Smooth muscle cell of the brain vasculature (primary cell): ENCODE measurements around the gene TMEM175.

Experiments
- DNase-seq: peaks from one replicate; pipeline ENCODE4 v3.0.0-alpha.2; 2012; ENCODE audit warnings: low read depth, low spot score

The TMEM175 gene

DNA sequence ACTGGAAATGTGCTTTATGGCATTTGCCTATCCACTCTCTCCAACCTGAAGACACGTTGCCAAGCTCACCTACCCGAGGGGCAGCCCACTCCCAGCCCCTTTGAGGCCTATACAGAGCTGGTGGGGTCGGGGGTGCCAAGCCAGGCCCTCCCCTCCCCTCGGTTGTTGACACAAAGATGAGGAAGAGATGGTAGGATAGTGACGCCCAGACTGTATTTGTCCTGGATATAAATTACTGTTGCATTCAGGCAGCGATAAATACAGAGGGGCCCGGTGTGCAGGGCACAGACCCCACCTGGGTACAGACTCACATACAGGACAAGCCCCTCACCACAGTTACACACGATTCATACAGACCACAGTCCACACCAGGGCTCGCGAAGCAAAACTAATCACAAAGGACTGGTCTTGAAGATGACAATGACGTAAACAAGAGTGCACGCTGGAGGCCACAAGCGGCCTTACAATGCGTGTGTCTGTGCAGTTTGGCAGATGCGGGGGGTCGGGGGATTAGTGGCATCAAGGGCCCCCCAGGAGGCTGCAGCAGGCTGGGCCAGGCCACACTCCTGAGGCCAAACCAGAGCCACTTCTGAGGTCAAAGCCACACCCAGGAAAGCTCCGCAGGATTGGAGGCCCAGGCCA lies 26.6 kb downstream of the TMEM175 start:
- DNase-seq: no peak

DNA sequence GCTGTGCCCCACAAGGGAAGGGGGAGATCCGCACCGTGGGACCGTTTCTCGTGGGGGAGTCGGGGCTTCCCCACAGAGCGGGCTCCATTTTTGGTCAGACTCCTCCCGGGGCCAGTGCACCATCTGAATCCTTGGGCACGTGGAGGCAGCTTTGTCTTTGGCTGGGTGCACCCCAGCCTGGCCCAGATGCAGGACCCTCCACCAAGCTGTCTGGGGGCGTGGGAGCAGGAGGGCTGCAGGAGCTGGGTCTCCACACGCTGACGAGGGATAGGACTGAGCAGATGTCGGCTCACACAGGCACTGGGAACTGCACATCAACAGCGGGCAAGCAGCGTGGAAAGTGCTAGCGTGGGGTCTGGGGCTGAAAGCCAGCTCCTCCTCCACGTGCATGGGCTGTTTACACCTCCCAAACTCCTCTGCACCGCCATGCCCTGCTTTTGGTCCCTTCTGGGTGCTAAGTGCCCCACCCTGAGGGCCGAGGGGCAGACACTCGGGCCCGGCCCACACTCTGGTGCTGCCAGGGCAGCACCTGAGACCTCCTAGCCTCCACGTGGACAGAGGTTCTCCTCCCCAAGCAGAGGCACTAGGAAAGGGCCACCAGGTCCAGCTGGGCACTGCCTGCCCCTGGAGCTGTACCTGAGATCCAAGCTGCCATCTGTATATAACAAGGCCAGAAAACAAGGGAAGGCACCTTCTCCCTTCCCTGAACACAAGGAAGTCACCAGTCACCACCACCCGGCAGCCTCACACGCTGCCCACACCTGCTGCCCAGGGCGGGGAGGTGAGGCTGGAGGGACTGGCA lies 27.3 kb downstream of the TMEM175 start:
- no peak for DNase-seq

DNA sequence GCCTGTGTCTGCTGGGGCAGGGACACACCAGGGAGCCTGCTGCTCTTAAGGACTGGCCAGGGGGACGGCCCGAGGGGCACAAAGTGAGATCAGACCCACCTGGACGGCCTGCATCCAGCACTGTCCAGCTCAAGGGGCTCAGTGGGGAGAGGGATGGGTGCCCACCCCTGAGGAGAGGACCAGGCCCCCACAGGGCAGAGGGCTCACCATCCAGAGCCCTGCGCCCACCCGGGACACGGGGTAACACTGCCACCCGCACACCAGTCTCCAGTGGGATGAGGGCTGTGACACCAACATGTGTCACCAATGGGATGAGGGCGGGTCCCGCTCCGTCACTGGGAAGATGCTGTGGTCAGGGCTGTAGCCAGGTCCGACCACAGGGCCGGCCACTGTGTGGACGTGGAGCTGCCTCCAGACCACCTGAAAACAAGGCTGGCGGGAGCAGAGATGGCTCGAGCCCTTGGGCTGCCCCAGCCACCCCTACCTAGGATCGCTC lies 27.9 kb downstream of the TMEM175 start:
- DNase-seq: no peak

DNA sequence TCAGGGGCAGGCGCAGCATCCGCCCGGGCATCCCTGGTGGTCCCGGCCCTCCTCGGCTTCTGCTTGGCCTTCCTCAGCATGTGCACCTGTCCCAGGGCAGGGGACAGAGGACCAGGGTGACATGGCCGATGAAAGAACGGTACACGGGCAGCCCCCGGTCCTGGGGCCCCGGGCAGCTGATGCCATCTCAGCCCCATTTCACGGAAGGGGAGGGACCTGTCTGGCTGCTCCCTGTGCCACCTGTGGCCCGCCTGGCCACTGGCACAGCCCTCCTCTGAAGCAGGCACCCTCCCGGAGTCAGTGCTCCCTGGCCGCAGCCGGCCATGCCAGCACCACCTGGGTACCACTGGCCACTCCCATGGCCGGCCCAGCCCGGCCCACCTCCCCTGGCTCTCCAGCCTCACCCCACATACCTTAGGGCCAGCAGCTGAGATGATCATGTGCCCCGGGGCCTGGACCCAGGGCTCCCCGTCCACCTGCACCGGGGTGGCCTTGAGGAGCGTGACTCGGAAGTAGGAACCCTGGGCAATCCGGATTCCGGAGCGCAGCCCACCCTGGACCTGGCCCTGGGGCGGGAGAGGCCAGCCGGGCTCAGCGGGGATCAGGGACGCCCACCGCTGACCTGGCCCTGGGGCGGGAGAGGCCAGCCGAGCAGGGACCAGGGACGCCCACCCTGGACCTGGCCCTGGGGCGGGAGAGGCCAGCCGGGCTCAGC lies 28.5 kb downstream of the TMEM175 start:
- no peak for DNase-seq

DNA sequence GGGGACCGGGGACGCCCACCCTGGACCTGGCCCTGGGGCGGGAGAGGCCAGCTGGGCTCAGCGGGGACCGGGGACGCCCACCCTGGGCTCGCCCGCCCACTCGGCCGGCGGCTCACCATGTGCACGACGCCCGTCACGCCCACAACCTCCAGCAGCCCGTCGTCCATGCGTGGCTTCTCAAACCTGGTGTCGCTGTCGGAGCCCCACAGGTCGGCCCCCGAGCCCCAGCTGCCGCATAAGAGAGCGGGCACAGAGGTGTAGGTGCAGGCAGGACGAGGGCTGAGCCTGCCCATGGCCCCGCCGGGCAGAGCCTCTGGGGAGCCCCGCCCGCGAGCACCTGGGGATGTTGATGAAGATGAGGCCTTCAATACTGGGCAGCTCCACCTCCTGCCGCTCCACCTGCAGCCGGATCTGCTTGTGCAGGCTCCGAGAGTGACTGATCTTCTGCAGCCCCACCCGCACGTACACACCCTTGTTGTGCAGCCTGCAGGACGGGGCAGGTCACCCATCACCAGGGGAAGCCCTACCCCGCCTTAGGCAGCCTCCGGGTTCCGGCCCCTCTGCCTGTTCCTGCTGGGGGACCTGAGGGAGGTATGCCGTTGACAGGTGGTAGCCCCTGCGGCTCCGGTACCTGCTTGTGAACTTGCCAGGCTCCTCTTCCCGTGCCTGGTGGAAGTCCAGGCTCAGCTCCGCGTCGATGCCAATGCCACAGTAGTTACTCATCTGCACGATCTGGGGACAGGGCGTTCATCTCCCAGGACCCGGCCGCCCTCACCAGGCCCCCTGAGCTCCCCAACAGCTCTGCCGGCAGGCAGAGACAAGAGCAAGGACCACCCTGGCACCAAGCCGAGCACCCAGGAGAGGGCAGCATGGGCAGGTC lies 29.3 kb downstream of the TMEM175 start:
- DNase-seq: no peak

DNA sequence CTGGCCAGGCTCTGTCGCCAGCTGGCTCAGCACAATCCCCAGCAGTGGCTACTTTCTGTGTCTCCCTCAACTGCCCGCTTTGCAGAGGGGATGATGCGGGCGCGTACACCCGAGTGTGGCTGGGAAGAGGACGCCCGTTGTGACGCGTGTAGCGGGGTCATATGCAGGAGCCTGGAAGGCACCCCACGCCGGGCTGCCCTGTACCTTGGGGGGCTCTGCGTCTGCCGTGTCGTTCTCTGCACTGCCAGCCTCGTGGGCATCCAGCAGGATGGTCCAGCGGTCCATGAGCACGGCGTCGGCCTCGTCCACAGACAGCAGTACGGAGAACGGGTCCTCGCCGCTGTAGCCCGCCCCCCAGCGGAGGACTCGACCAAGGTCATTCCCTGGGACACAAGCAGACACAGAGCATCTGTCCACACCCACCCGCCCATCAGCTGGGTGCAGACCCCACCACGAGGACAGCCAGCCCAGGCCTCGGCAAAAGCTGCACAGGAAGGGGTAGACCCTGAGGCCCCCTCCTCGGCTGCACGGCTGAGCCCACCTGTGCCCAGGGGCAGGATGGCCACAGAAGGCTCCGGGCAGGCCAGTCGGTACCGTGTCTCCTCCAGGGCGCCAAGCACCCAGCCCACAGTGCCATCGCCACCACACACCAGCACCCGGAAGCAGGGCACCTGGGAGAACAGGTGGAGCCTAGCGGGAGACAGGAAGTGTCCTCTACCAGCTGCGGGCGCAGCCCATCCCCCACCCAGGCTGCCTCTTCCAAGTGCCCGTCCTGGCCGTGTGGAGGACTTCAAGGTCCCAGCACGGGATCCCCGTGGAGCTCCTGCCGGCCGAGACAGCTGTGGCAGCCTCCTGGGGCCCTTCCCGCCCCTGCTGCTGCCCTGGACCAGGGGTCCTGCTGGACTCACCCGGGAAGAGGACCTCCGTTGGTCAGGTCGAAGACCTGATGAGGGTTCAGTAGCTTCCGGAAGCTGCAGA lies 30.3 kb downstream of the TMEM175 start:
- no peak for DNase-seq

DNA sequence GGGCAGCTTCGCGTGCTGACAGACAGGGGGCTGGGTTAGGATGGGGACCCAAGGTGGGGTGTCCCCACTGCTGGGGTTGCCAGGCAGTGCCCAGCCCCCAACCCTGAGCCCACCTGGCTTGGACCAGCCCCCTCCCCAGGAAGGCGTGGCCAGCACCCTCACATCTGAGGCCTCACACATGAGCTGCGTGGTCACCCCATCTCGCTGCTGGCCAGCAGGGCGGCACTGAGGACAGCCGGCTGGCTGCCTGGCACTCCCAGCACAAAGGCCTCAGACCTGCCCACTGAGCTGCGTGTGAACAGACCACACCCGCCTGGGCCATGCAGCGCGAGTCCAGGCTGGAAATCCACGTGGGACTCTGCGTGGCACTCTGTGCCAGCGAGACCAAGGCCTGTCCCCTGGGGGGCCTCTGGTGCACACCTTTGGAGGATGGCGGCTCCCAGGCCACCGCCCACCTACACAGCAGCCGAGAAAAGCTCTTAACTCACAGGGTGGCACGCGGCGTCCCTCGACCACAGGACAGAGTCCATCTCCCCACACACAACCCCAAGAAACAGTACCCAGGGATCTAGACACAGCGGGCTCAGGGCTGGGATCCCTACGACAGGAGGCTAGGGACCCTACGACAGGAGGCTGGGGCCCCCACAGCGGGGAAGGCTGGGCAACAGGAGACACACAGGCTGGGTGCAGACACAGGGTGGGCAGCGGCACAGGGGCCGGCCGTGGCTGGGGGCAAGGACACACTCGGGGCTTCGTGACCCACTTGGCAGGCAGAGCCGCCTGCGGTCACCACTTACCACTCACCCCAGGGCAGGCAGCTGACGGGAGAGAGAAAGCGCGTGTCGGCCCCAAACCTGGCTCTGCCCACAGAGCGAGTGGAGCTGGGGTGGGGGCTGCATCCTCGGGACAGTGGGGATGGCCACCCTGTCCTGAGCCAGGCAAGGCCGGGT lies 31.3 kb downstream of the TMEM175 start:
- no peak for DNase-seq

DNA sequence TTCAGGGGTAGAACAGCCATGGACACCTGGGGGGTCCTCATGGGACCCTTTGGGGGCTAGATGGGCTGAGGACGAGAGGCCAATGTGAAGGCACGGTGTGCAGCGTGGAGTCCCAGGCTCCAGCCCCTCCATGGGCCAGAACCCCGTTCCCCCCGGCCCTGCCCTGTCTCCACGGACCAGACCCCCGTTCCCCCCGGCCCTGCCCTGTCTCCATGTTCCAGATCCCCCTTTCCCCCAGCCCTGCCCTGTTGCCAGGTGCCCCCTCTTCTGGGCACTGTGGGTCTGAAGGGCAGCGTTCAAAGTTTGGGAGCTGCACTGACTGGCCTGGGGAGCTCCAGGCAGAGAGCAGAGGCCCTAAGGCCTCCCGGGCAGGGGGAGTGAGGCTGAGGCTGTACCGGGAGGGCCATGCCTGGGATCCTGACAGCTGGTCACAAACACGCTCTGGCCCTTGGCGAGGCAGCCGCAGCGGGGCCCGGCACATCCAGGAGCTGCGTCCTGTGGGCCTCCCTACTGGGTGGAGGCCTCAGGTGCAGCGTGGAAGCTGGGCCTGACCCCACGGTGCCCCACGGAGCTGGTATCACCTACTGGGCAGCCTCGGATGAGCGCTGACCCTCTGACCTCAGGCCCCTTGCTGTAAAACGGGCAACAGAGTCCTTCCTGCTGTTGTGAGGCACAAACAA lies 32.2 kb downstream of the TMEM175 start:
- no peak for DNase-seq

DNA sequence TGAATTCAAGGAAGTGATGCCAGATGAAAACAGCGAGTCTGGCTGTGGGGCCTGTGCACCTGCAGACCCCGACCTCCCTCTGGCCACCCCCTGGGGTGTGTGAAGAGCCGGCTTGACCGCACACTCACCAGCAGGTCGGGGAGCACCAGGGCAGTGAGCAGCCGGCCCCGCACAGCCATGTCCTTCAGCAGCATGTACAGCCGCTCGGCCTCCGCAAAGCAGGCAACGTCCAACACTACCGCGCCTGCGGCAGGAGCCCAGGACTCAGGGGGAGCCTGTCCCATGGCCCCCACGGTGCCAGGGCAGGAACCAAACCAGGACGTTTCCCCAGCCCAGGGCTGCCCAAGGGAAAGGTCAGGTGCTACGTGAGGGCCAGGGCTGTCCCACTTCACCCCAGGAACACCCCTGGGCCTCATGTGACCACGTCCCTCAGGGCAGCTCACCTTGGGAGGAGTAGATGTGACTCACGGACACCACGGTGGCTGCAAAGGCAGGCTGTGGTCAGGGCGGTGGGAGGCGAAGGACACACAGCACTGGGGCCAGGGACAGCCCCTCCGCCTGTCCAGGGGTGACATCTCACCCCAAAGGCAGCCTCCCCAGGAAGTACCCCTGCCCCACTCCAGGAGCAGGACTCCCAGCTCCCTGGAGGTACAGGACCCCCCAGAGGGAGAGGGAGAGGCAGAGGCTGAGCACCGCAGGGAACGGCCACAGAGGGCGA lies 32.9 kb downstream of the TMEM175 start:
- DNase-seq: no peak

DNA sequence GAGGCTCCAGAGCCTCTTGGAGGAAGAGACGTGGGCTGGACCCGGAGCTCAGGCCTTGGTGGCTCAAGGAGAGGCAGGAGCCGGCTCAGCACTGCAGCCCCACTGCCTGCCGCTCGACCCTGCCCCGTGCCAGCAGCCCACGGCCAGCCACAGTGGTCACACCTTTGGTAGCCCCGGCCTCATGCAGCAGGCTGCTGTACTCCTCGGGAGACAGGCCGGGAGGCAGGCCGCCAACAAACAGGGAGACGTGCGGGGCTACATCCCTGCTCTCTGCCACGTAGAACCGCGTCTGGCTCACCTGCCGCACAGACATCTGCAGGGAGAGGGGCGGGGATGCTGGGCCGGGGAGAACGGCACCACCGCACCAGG lies 33.5 kb downstream of the TMEM175 start:
- DNase-seq: no peak

DNA sequence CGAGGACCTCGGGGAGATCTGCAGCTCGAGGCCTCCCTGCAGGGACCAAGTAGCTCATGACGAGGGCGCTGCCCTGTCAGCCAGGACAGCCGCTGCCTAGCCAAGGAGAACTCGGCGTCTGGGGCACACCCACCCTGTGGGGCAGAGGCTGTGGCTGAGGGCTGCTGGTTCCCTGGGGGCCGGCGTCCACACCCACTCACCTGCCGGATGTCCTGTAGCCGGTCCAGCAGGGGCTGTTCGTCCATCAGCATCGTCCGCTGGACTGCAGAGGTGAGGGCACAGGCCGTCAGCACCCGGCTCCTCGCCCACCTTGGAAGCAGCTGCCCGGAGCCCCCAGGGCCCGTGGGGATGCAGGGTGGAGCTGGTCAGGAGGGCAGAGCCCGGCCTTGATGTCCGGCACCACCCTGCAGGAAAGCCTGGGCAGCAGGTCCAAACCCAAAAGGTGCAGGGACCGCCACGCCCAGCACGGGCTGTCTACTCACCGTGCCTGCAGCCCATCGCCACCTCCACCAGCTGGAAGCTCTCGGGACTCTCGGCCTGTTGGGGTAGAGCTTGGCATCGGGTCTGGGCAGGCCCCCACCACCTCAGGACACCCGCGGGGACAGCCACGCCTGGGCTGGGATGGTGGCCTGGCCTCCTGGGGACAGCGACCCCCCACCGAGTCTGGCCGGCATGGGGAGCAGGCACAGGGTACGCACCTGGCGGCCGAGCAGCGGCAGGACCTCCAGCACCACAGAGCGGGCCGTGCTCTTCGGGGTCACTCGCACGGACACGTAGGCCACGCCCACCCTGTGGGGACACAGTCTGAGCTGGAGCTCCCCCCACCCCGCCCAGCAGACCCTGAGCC lies 34.2 kb downstream of the TMEM175 start:
- no peak for DNase-seq

DNA sequence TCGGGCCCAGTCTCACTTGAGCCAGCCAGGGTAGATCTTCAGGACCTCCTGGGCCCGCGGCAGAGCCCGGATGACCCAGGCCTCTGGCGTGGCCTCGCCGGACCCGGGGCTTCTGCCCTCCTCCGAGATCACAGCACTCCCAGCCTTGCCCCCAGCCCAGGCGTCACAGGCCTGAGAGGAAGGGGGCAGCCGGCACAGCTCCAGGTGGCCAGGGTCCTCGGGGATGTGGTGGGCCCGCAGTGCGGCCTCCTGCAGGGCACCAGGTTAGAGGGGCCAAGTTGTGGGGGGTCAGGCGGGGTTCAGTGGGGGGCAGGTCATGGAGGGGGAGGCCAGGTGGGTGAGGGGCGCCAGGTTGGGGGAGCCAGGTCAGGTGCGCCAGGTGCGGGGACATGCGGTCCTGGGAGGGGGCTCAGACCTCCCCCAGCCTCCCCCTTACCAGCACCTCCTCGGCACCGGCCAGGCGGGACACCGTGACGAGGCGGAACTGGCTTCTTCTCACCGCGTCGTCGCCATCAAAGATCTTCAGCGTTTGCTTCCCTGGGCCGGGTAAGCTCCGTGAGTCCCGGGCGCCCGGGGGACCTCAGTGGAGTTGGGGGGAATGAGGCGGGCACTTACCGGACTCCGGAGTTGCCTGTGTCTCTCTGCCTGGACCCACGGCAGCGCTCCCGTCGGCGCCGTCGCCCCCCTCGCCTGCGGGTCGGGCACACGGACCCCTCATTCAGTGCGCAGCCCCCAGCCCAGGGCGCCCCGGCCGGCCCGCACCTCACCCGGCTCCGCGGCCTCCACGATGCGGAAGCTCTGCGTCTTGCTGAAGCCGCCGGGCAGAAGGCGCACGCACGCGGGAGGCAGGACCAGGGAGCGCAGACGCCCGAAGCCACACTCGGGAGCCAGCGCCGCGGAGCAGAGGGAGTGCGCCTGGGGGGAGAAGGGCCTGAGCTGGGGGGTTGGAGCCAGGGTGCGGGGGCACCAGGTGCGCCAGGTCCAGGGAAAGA lies 35.1 kb downstream of the TMEM175 start:
- no peak for DNase-seq

DNA sequence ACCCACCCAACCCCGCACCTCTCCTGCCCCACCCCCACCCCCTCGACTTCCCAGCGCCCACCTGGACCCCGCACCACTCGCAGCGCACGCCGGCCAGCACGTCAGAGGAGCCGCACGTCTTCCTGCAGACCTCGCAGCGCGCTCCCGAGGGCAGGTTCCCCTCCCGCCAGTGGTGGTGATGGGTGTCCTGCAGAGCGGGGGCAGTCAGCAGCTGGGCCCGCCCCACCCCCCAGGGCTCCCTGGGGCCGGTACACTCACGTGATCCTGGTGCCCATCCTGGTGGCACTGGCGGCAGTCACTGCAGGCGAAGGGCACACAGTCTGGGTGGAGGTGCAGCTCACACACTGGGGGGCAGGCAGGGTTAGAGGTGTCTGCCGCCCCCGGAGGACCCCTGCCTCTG lies 36.0 kb downstream of the TMEM175 start:
- DNase-seq: no peak

DNA sequence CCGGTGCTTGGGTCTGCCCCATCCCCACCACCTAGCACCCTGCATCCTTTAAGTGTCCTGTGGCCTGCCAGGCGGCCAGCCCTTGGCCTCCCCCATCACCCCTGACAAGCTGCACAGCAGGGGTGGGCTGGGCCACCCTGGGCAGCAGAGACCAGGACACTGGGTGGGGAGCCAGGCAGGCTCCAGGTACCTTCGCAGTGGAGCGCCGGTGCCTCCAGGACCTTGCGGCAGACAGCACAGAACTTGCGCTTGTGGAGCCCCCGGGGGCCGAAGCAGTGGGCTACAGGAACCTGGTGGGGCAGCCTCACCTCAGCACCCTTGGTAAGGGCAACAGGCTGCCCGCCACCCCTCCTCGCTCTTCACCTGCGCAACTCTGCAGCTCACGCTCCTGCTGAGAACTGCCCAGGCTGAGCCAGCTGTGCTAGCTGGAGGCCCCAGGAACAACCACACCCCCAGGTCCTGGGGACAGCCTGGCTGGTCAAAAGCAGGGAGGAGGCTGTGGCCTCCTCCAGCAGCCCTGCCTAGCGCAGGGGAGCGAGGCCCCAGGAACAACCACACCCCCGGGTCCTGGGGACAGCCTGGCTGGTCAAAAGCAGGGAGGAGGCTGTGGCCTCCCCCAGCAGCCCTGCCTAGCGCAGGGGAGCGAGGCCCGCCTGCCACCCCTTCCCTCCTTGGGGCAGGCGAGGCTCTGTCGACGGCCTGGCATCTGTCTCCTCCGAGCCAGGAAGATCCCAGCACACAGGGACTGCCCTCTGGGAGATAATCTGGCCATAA lies 36.5 kb downstream of the TMEM175 start:
- DNase-seq: no peak
